Measurements from ENCODE around the gene CCND1. TPM values are rescaled to one million over a fixed set of nuclear protein-coding genes. Genes with fewer than 3 reads are reported as not detected.
"Not testable (repeated sequence)": the region's sequence is repeated elsewhere in the genome, so short reads cannot be mapped to it uniquely, and the experiment has no call there.

CCND1 gene
- total RNA-seq, 1 donor from 2014 or later = 371 TPM

DNA sequence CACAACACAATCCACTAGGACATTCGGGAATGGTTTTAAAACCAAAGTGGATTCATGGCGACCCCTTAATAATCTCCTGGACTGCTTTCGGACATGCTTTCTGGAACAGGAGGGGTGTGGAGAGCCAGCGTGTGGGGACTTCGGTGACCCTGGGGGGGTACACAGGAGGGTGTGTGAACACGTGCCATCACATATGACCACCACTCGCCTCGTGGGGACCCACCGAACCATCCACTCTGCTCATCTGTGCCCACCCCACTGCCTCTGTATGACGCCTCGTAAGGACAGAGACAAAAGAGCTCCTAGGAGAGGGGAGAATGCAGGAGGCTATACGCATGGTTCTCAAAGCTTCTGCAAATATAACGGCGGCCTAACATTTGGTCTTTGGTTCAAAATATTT lies 25.3 kb downstream of the CCND1 start:
- DNase-seq (ENCODE audit: low read depth in 2 of 2) = no peak

DNA sequence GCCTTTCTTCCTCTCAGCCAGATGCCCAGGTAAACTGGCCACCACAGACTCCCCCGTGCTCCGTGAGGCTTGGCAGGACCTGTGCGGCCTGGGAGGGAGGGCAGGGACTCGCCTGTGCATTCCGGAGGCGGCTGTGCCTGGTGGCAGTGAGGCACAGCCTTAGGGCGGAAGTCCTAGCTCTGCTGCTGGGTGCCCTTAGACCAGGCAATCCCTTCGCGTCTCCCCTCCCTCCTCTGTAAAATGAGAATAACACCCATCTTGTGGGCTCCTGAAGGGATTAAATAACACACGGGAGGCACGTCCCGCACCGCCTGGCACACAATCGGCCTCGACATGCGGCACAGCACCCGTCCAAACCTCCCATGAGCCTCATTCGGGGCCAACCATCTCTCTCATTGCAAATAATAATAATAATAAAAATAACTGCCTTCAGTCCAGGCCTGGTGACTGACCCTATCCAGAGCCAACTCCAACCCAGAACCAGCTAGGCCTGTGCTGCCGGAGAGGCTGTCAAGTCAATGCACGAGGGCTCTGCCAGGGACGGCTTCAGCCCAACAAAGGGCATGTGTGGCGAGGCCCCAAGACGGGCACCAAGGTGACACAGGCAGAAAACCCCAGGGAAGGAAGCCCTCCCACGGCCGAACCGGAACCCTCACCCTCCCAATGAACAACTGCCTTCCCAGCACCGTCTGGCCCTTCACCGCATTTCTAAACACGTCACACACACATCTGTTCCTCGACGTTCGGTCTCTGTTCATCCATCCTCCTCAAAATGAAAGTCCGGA lies 26.0 kb downstream of the CCND1 start:
- no peak for DNase-seq (ENCODE audit: low read depth in 2 of 2)

DNA sequence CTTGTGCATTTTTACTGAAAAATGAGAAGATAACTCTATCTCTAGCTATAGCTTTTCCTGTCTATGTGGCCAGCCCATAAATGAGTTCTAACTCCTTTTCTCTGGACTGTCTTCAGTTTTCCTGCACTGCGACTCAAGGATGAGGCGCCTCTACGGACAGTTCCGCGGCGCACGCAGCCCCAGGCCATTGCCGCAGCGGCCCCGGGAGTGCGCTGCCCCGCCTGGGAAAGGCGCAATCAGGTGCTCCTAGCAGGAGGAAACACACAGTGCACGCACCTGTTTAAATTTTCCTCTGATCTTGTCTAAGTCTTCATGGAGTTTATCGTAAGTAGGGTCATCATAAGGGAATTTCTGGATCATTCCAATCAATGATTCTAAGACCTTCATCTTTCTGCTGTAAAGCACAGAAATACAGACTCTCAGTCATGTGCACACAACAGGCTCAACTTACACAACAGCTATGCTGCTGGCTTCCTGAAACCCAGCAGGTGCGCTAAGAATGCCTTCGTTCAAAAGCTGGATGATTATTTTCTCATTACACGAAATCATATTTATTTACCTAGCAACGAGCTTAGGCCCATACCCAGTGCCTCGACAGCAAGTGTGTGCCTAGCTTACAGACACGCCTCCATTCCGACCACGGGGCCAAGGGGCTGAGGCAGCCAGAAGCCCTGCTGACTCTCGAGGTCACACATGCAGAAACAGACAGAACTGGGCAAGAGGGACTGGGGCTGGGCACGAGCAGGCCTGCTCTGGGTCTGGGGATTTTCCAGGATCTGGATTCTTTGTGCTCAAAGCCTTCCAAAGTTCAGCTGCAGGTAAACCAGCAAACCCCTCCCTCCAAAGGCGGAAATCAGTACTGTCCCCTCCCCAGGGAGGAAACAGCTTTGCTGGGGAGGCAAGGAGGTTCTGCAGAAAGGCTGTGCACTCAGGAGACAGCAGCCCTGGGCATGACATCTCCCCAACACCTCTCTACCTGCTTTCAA lies 27.0 kb downstream of the CCND1 start:
- no peak for DNase-seq (ENCODE audit: low read depth in 2 of 2)

DNA sequence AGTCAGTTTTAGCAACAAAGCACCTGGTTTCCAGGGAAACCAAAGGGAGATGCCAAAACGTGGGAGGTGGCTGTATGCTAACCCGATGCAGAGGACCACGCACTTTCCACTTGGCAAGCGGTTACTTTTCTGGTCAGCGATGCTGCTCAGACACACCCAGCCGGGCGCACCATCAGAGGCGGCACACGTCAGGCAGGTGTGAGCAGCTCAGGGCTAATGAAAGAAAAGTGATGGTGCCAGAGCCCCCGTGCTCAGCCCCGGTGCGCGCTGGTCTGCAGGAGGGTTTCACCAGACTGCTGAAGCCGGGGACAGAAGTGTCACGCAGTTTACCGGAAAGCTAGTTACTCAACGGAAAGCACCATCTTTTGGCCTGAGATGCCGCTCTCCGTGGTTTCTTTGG lies 28.5 kb downstream of the CCND1 start:
- DNase-seq (ENCODE audit: low read depth in 2 of 2) = no peak

DNA sequence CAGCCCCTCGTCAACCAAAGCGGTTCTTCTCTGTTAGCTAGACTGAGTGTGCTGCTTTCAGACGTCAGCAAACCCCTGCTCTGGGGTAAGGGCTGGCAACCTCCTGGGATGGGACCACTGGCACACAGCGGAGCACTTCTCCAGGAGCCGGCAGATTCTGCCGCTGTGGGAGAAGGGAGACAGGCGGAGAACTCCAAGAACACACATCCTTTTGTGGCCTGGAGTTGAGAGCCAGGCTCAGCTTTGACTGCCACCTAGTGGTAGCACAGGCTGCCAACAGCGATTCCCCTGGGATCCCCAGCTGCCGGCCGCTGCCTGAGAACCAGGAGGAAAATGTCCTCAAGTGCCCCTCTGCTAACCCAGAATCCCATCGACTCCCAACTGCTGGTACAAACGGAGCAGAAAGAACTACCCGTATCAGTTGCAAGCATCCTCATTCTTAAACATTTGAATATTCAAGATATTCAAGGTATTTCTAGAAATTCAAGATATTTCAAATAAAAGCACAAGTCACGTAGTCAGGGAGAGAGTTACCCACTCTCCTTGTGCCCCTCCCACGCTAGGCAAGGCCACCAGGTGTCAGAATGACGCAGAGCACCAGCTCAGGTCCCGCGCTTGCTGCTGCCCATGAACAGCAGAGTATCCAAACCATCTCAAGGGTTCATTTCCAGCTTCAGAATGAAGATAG lies 29.3 kb downstream of the CCND1 start:
- DNase-seq (ENCODE audit: low read depth in 2 of 2) = peak; percentile 83 to 87

DNA sequence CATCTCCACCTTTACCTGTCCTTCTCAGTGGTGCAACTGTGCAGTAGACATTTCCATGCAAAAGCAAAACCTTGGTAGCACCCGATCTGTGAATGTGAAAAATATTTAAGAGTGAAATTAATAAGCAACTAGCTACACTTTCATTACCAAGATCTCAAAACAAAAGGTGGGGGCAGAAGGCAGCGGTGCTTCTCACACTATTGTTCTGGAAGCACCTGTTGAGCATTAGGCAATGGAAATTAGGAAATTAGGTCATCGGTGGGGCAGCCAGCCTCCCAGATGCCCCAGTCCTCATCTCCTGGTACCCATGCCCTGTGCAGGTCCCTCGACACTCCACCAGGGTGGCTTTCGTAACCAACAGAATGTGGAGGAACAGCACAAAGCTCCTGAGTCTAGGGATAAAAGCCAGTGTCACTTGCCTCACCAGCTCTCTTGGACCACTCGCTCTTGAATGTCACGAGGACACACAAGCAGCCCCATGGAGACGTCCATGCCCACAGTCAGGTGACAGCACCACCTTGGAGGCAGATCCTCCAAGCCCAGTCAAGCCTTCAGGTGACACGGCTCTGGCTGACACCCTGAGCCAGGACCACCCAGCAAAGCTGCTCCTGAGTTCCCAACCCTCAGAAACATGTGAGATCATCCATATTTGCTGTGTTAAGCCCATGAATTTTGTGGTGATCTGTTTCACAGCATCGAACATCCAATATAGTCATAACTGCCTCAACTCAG lies 30.9 kb downstream of the CCND1 start:
- DNase-seq (ENCODE audit: low read depth in 2 of 2) = no peak

DNA sequence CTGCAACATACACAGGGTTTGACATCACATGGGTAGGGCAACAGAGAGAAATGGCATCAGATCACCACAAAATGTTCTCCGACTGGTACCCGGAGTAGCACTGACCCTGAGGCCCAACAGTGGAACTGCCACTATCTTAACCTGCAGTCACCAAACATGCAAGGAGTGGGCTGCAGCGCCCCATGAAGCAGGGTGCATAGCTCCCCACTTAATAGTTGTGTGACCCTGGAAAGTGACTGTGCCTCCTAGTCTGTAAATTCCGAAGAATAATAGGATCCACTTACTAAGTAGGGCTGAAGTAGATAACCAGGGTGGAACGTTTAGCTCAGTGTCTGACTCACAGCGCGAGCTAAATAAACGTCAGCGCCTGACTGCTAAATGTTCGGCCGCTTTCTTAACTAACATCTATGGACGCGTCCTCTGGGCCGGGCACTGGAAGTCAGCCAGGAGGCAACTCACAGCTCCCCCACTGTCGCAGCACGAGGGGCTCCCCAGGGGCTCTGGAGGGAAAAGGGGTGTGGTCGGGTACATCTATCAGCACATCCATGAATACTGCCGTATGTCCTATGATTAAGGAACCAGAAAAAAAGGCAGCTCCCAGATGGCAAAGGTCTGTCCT lies 33.4 kb downstream of the CCND1 start:
- DNase-seq (ENCODE audit: low read depth in 2 of 2) = peak; percentile 52 to 82

DNA sequence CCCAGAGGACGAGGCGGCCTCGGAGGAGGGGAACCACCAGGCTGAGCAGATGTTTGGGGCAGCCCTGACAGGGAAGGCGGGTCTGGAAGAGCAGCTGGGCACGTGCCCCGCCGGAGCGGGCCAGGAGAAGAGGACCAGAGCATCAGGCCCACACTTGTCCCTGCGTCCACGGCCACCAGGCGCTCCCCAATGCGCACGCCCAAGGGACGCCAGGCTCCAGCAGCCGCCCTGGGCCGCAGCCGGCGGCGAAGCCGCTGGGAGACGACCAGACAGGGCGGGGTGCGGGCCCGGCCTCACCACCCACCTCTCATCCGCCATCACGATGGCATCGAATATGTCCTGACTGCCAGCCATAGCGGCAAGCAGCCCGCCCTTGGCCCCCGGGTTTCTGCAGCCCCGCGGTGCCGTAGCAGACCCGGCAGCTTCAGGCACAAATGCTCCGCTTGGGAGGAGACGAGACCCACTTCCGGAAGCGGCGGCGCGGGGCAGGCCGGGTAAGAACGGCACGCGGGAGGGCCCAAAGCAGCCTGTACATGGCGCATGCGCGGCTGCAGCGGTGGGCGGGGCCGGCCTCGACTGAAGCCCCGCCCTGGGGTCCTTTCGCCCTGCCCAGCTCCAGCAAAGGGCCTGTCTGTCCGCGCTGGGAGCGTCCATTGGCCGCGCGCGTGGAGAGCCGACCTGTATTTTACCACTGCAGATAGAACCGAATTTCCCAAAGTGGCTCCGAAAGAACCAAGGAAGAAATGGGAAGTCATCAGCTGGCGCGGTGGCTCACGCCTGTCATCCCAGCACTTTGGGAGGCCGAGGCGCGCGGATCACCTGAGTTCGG lies 34.1 kb downstream of the CCND1 start, which contains the start of gene LTO1:
TSS of gene LTO1 (minus strand) at position 468 of the 829 bp plus-strand sequence. CDS start at position 354, 114 bp downstream.
- peak; percentile 97 to 98 for DNase-seq (ENCODE audit: low read depth in 2 of 2)

DNA sequence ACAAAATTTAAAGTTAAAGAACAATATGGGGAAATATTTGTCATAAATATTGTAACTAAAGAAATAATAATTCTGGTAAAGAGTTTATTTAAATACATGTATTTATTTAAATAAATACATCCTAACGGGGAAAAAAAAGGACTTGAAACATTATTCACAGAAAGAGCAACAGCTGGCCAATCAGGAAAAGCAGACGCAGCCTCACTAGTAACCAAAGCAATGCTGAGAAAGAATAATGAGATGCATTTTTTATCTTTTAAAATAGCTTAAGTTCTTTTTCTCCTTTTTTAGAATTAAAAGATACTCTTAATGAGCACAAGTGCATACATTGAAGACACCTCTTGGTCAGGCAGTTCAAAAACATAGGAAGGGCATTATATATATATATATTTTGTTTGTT lies 36.8 kb downstream of the CCND1 start:
- DNase-seq (ENCODE audit: low read depth in 2 of 2) = no peak

DNA sequence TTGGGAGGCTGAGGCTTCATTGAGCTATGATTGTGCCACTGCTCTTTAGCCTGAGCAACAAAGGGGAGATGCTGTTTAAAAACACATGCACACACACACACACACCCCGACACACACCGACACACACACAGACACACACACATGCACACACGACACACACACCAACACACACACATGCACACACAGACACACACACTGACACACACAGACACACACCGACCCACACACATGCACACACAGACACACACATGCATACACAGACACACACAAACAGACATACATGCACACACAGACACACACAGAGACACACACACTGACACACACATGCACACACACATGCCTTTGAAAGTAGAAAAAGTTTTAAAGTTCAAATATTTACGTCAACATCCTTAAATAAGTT lies 39.7 kb downstream of the CCND1 start:
- no peak for DNase-seq (ENCODE audit: low read depth in 2 of 2)

DNA sequence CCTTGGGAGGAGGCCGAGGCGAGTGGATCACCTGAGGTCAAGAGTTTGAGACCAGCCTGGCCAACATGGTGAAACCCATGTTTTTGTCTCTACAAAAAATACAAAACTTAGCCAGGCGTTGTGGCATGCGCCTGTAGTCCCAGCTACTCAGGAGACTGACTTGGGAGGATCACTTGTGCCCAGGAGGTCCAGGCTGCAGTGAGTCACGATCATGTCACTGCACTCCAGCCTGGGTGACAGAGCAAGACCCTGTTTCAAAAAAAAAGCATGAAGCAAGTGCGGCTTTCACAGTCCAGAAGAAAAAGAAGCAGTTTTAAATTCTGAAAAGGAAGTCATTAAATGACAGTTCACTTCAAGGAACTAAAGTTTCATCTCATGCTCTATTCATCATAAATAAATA lies 41.3 kb downstream of the CCND1 start:
- no peak for DNase-seq (ENCODE audit: low read depth in 2 of 2)

DNA sequence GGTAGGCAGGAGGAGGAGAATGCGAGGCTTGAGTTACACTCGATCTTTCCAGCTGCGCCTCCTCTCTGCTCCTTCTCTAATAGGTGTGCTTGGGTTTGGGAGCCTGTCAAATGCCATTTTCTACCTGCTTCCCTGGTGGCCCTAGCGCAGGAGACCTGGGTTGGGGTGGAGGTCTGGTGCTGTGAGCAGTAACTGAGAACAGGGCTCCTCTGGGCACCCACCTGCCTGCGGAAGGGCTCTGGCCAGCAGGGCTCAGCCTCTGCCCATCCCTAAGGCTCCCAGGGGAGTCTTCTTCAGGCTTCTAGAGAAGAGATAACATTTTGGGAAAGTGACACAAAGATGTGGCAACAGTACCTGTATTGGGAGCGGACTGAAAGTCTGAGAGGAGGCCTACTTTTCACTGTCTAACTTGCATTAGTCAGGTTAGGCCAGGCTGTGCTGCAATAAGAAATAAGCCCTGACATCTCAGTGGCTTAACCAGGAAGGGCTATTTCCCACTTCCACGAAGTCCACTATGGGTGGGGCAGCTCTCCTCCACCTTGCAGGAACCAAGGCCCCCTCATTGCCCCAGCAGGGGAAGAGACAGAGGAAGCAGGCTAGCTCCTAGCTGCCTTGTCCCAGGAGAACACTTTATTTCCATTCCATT lies 41.8 kb downstream of the CCND1 start:
- no peak for DNase-seq (ENCODE audit: low read depth in 2 of 2)

DNA sequence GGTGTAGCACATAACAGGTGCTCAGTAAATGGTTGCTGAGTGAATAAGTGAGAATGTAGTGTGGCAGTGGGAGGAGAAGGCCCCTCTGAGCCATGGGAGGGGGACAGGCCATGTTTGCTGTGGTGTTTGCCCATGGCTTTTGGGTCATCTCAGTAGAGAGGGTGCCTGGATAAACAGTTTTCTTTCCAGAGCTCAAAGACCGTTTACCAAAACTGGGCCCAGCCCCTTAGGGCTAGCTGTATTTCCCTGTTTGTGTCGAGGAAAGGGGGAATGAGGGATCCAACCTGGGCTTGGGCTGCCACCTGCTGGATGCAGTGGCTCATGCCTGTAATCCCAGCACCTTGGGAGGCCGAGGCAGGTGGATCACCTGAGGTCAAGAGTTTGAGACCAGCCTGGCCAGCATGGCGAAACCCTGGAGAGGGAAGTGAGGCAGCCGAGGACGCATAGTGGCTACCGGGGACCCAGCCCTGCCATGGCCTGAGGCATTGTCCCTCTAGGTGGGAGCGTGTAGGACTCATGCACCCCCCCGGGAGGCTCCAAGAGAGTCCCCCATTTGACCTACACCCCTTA lies 42.9 kb downstream of the CCND1 start:
- DNase-seq (ENCODE audit: low read depth in 2 of 2) = peak in 1 of 2 donors; percentile 52

DNA sequence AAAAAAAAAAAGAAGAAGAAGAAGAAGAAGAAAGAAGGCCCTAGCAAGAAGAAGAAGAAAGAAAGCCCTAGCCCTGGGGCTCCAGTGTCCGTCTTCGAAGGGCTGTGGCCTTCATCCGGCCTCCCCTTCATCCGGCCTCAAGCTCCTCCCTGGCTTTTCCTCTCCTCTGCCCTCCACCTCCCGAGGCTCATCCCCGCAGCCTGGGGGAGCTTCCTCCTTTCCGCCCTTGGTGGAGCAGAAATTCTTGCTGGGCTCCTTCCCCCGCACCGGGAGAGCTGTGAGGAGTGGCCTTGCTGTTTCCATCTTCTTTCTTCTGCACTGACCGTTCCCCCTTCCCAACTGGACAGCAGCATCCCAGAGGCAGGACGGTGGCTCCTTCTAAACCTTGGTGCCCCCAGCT lies 43.7 kb downstream of the CCND1 start:
- DNase-seq (ENCODE audit: low read depth in 2 of 2) = no peak

DNA sequence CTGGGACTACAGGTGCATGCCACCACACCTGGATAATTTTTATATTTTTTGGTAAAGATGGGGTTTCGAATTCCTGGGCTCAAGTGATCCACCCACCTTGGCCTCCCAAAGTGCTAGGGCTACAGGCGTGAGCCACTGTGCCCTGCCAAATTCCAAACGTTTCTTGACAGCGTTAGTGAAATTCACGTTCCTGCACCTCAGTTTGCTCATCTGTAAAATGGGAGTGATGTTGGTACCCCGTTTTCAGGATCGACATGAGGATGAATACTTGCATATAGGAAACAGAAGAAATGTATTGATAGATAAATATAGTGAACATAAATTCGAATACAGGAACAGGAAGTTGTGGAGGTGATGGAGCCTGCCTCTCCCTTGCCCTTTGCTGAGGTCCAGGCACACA lies 44.4 kb downstream of the CCND1 start:
- DNase-seq (ENCODE audit: low read depth in 2 of 2) = no peak

DNA sequence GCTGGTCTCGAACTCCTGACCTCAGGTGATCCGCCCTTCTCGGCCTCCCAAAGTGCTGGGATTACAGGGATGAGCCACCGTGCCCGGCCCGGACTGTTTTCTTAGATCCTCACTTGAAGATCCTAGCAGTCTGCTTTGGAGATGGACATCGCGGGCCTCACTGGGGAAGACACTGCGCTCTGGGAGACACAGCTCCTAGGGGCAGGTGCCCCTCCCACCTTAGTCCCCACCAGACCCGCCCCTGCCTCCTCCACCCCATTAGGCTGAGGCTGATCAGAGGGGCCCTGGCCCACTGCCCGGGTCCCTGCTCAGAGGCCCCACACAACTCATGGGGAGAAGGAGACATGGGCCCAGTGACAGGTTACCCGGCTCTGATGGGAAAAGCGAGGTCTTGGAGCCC lies 45.5 kb downstream of the CCND1 start:
- DNase-seq (ENCODE audit: low read depth in 2 of 2) = no peak

DNA sequence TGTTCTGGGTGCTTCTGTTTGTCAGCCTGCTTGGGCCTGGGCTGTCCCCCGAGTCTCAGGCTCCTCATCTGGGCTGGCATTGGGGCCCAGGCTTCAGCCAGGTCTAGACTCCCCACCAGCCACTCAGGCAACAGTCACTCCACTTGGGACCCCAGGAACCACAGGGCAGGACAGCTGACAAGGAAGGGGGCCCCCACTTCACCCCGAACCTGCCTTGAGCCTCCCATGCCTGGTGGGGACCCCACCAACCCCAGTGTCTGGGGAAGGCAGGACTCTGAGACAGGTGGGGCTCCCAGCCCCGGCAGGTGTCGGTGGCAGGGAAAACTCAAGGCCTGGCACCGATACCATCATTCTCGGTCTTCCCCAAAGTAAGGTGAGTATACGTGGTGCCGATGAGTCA lies 45.9 kb downstream of the CCND1 start:
- no peak for DNase-seq (ENCODE audit: low read depth in 2 of 2)

DNA sequence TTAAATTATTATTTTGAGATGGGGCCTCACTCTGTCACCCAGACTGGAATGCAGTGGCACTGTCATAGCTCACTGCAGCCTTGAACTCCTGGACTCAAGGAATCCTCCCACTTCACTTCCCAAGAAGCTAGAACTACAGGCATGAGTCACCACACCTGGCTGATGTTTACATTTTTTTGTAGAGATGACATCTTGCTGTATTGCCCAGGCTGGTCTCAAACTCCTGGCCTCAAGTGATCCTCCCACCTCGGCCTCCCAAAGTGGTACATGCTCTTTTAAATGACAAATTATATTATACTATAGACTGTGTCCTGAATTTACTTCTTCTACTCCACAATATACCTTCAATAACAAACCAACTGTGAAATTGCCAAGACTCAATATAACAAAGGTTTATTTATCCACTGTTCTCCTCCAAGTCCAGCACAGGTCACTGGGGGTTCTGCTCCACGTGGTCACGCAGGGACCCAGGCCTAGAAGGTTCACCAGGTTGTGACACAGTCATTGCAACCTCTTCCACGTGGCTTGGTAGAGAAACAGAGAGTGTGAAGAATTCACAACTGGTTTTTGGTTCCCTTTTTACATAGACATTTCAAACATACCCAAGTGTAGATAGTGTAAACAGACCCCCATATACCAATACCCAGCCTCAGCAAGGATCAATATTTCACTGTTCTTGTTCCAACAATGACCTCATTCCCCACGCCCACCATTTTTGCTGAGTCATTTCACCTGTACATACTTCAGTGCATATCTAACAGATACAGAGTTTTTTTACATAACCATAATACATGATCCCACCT lies 47.2 kb downstream of the CCND1 start:
- DNase-seq (ENCODE audit: low read depth in 2 of 2) = not testable (repeated sequence)

Measured in lung microvascular endothelial cell (primary cell).